ENCODE results near the gene PDPK1.

PDPK1 gene

DNA sequence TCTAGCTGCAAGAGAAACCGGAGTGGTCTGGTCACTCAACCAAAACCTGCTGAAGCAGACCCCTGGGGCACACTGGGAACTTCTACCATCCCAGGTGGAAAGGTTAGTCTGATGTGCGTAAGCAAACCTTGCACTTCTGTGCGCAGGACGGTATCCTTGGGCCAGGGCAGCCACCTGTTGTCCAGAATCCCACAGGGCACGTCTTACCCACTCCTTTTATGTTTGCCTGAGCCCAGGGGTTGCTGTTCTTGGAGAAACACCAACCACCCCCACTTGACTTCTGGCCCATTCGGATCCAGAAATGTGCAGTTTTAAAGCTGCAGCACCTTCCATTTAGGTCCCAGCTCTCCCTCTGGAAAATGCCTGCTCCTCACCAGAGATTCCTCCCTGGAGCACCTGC lies 44.2 kb upstream of the PDPK1 start:
- no peak overlapping the region for H3K4me2 ChIP-seq
- H3K27ac ChIP-seq: no peak overlapping the region
- H3K27me3 ChIP-seq (ENCODE audit: insufficient read depth, low read depth): no peaks in the 10 kb centered on the region
- TF ChIP-seq, protein P1, sequence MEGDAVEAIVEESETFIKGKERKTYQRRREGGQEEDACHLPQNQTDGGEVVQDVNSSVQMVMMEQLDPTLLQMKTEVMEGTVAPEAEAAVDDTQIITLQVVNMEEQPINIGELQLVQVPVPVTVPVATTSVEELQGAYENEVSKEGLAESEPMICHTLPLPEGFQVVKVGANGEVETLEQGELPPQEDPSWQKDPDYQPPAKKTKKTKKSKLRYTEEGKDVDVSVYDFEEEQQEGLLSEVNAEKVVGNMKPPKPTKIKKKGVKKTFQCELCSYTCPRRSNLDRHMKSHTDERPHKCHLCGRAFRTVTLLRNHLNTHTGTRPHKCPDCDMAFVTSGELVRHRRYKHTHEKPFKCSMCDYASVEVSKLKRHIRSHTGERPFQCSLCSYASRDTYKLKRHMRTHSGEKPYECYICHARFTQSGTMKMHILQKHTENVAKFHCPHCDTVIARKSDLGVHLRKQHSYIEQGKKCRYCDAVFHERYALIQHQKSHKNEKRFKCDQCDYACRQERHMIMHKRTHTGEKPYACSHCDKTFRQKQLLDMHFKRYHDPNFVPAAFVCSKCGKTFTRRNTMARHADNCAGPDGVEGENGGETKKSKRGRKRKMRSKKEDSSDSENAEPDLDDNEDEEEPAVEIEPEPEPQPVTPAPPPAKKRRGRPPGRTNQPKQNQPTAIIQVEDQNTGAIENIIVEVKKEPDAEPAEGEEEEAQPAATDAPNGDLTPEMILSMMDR (conservative IDR thresholded peaks at IDR 0.05; ENCODE audit: low read depth, low read length): no peak
- no peaks in the 10 kb centered on the region for H4K20me1 ChIP-seq (ENCODE audit: insufficient read depth)
- H3K79me2 ChIP-seq (ENCODE audit: insufficient read depth, low read depth): no peaks in the 10 kb centered on the region
- H2AFZ ChIP-seq (ENCODE audit: low read depth): no peak overlapping the region
- H3K9ac ChIP-seq: no peak overlapping the region
- H3K36me3 ChIP-seq (ENCODE audit: insufficient read depth): no peaks in the 10 kb centered on the region
- no peaks in the 10 kb centered on the region for H3K4me1 ChIP-seq (ENCODE audit: low read depth, poor library complexity, severe bottlenecking)
- no peak overlapping the region for H3K4me3 ChIP-seq (IDR thresholded peaks at IDR 0.05; ENCODE audit: insufficient read depth, low read depth, low read length)

DNA sequence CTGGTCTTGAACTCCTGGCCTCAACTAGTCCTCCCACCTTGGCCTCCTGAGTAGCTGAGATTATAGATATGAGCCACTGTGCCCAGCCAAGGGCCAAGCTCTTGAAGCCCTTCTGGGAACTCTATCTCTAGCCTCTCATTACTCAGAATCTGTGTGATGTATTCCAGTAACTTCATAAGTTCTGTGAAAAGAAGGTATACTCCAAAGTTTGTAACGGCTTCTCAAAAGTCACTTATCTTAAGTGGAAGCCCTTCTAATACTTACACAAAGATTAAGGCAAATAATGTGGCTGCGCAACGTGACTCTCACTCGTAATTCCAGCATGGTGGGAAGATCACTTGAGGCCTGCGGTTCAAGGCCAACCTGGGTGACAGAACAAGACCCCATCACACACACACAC lies 43.2 kb upstream of the PDPK1 start:
- TF ChIP-seq, protein P1 (conservative IDR thresholded peaks at IDR 0.05; ENCODE audit: low read depth, low read length): no peak
- no peaks in the 10 kb centered on the region for H3K27me3 ChIP-seq (ENCODE audit: insufficient read depth, low read depth)
- H3K79me2 ChIP-seq (ENCODE audit: insufficient read depth, low read depth): no peaks in the 10 kb centered on the region
- H3K9ac ChIP-seq: no peak overlapping the region
- H3K4me2 ChIP-seq: no peak overlapping the region
- no peaks in the 10 kb centered on the region for H3K4me1 ChIP-seq (ENCODE audit: low read depth, poor library complexity, severe bottlenecking)
- no peak overlapping the region for H3K27ac ChIP-seq
- no peaks in the 10 kb centered on the region for H3K36me3 ChIP-seq (ENCODE audit: insufficient read depth)
- H2AFZ ChIP-seq (ENCODE audit: low read depth): no peak overlapping the region
- no peaks in the 10 kb centered on the region for H4K20me1 ChIP-seq (ENCODE audit: insufficient read depth)
- H3K4me3 ChIP-seq (IDR thresholded peaks at IDR 0.05; ENCODE audit: insufficient read depth, low read depth, low read length): no peak overlapping the region

DNA sequence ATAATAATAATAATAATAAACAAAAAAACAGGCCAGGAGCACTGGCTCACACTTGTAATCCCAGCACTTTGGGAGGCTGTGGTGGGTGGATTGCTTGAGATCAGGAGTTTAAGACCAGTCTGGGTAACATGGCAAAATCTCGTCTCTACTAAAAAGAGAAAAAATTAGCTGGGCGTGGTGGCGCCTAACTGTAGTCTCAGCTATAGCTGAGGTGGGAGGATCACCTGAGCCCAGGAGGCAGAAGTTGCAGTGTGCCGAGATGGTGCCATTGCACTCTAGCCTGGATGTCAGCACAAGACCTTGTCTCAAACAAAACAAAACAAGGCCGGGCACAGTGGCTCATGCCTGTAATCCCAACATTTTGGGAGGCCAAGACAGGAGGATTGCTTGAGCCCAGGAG lies 42.8 kb upstream of the PDPK1 start:
- no peak overlapping the region for H3K27ac ChIP-seq
- H4K20me1 ChIP-seq (ENCODE audit: insufficient read depth): no peaks in the 10 kb centered on the region
- H3K79me2 ChIP-seq (ENCODE audit: insufficient read depth, low read depth): no peaks in the 10 kb centered on the region
- H3K4me3 ChIP-seq (IDR thresholded peaks at IDR 0.05; ENCODE audit: insufficient read depth, low read depth, low read length): no peak overlapping the region
- no peak overlapping the region for H2AFZ ChIP-seq (ENCODE audit: low read depth)
- no peak overlapping the region for H3K4me2 ChIP-seq
- H3K36me3 ChIP-seq (ENCODE audit: insufficient read depth): no peaks in the 10 kb centered on the region
- no peaks in the 10 kb centered on the region for H3K27me3 ChIP-seq (ENCODE audit: insufficient read depth, low read depth)
- TF ChIP-seq, protein P1 (conservative IDR thresholded peaks at IDR 0.05; ENCODE audit: low read depth, low read length): no peak
- no peak overlapping the region for H3K9ac ChIP-seq
- no peaks in the 10 kb centered on the region for H3K4me1 ChIP-seq (ENCODE audit: low read depth, poor library complexity, severe bottlenecking)

DNA sequence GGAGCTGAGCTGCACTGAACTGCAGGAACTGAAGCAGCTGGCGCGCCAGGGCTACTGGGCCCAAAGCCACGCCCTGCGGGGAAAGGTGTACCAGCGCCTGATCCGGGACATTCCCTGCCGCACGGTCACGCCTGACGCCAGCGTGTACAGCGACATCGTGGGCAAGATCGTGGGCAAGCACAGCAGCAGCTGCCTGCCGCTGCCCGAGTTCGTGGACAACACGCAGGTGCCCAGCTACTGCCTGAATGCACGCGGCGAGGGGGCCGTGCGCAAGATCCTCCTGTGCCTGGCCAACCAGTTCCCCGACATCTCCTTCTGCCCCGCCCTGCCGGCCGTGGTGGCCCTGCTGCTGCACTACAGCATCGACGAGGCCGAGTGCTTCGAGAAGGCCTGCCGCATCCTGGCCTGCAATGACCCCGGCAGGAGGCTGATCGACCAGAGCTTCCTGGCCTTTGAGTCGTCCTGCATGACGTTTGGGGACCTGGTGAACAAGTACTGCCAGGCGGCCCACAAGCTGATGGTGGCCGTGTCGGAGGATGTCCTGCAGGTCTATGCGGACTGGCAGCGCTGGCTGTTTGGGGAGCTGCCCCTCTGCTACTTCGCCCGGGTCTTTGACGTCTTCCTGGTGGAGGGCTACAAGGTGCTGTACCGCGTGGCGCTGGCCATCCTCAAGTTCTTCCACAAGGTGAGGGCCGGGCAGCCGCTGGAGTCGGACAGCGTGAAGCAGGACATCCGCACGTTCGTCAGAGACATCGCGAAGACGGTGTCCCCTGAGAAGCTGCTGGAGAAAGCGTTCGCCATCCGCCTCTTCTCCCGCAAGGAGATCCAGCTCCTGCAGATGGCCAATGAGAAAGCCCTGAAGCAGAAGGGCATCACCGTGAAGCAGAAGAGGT lies 41.4 kb upstream of the PDPK1 start:
- Histone ChIP-seq H3K79me2 (ENCODE audit: insufficient read depth, low read depth) (no peaks in the 10 kb centered on the region), H3K9ac (no peak overlapping the region), H3K27me3 (ENCODE audit: insufficient read depth, low read depth) (no peaks in the 10 kb centered on the region), H3K36me3 (ENCODE audit: insufficient read depth) (no peaks in the 10 kb centered on the region), H4K20me1 (ENCODE audit: insufficient read depth) (no peaks in the 10 kb centered on the region), H3K4me2 (no peak overlapping the region), H3K27ac (no peak overlapping the region), H3K4me1 (ENCODE audit: low read depth, poor library complexity, severe bottlenecking) (no peaks in the 10 kb centered on the region), H2AFZ (ENCODE audit: low read depth) (no peak overlapping the region), H3K4me3 (IDR thresholded peaks at IDR 0.05; ENCODE audit: insufficient read depth, low read depth, low read length) (no peak overlapping the region)
- TF ChIP-seq, protein P1 (conservative IDR thresholded peaks at IDR 0.05; ENCODE audit: low read depth, low read length): no peak
